H1 (cell line): ENCODE data around the gene EVC2. TPM values are rescaled to one million over a fixed set of nuclear protein-coding genes. Genes with fewer than 3 reads are reported as not detected.

ENCODE experiments used
- SIN3A ChIP-seq, 2 experiments: IDR thresholded peaks in 1 of 2; conservative IDR thresholded peaks in 1 of 2; 2 replicates each; pipeline ENCODE4 v1.6.1; 2011 to 2012; ENCODE audit warnings: low read length in 2 of 2, improper control_type of control experiment in 1 of 2, low read depth in 1 of 2, mild to moderate bottlenecking in 1 of 2
- polyA plus RNA-seq, 7 experiments: library from polyadenylated mRNA; depleted of rRNA in 3 of 7; stranded (reverse) in 5 of 7; unstranded in 2 of 7; fragments of >200 nt in 5 of 7; fragments of 200-250 nt in 2 of 7; gene quantifications; 1 replicate in 5 of 7; 2 replicates in 1 of 7; 4 replicates in 1 of 7; pipeline versions ENCODE4 v1.2.1 to v1.2.3, GENCODE V29; 2011 to 2013; ENCODE audit warnings: missing spikeins in 2 of 7, mixed read lengths in 2 of 7
- total RNA-seq: library from RNA; stranded (reverse); fragmentation: NEBNext Ultra II Directional; extraction: Animal tissue kit (Norgen Biotek cat#: 25700); gene quantifications from 2 replicates; pipeline ENCODE4 v1.2.1, GENCODE V29; 2021

The EVC2 gene
- total and polyA plus RNA-seq, 2 of the 8 experiments (the other 6 are each of a cell fraction or from before 2014, with no cell fraction given) = 0.73 to 5.9 TPM

DNA sequence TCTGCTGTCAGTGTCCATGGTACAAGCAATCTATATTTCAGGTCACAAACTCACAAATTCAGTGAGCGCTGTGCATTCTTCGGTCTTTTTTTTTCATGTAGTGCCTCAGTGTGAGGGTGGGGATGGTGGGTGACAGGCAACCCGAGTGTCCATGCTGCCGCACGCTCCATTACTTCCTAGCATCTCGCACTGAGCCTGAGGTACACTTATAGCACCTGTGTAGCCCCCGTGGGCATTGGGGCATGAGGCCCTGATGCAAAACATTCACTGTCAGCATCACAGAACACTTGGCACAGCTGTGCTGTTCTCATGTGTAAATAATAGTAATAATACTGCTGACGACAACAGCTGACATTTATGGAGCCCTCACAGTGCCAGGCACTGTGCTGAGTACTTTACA, 31.6 kb downstream of the EVC2 start (continued):
- no peak for TF ChIP-seq SIN3A (conservative IDR thresholded peaks at IDR 0.05 in 1 of 2, IDR thresholded peaks at IDR 0.05 in 1 of 2; ENCODE audit: low read depth in 1 of 2, low read length in 2 of 2)
